ENCODE measurements around the gene SPATA7. TPM values are rescaled to one million over a fixed set of nuclear protein-coding genes. Genes with fewer than 3 reads are reported as not detected.

Gene SPATA7
- total RNA-seq, 1 donor, result 20.0 TPM

DNA sequence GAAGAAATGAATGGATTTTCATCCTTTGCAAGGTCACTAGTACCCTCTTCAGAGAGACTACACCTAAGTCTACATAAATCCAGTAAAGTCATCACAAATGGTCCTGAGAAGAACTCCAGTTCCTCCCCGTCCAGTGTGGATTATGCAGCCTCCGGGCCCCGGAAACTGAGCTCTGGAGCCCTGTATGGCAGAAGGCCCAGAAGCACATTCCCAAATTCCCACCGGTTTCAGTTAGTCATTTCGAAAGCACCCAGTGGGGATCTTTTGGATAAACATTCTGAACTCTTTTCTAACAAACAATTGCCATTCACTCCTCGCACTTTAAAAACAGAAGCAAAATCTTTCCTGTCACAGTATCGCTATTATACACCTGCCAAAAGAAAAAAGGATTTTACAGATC is 40.8 kb downstream of the SPATA7 start:
- peak; percentile 36 for DNase-seq (ENCODE audit: low read depth)
- H3K4me3 ChIP-seq (ENCODE audit: low read depth, low read length), result no peak overlapping the region
- TF ChIP-seq, protein P1, sequence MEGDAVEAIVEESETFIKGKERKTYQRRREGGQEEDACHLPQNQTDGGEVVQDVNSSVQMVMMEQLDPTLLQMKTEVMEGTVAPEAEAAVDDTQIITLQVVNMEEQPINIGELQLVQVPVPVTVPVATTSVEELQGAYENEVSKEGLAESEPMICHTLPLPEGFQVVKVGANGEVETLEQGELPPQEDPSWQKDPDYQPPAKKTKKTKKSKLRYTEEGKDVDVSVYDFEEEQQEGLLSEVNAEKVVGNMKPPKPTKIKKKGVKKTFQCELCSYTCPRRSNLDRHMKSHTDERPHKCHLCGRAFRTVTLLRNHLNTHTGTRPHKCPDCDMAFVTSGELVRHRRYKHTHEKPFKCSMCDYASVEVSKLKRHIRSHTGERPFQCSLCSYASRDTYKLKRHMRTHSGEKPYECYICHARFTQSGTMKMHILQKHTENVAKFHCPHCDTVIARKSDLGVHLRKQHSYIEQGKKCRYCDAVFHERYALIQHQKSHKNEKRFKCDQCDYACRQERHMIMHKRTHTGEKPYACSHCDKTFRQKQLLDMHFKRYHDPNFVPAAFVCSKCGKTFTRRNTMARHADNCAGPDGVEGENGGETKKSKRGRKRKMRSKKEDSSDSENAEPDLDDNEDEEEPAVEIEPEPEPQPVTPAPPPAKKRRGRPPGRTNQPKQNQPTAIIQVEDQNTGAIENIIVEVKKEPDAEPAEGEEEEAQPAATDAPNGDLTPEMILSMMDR (IDR thresholded peaks at IDR 0.05; ENCODE audit: insufficient read depth, low read length), result no peak

DNA sequence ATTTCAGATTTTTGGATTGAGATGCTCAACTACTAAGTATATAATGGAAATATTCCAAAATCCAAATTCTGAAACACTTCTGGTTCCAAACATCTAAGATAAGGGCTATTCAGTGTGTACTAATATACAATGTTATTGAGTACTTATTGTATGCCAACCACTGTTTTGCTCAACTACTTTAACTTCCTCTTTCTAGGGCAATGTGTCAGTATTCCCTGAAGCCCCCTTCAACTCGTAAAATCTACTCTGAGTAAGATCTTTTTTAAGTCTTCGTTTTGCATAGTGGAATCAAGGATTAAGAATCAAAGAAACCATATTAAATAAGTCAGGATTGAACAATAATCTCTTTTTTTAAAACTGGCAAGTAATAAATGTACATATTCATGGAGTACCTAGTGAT is 45.5 kb downstream of the SPATA7 start:
- TF ChIP-seq, protein P1 (IDR thresholded peaks at IDR 0.05; ENCODE audit: insufficient read depth, low read length), result no peak
- H3K4me3 ChIP-seq (ENCODE audit: low read depth, low read length), result no peak overlapping the region
- DNase-seq (ENCODE audit: low read depth), result no peak

DNA sequence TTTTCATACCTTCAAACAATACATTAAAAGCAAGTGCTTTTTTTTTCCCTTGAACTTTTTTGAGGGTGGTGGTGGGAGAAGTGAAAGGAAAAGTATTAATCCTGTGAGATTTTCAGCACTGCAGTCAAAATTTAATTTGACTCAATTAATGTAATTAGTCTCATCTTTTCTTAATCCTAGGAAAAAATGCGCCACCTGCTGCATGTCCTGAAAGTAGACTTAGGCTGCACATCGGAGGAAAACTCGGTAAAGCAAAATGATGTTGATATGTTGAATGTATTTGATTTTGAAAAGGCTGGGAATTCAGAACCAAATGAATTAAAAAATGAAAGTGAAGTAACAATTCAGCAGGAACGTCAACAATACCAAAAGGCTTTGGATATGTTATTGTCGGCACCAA is 52.2 kb downstream of the SPATA7 start:
- H3K4me3 ChIP-seq (ENCODE audit: low read depth, low read length), result no peak overlapping the region
- no peak for DNase-seq (ENCODE audit: low read depth)
- TF ChIP-seq, protein P1 (IDR thresholded peaks at IDR 0.05; ENCODE audit: insufficient read depth, low read length), result peak; percentile 22

DNA sequence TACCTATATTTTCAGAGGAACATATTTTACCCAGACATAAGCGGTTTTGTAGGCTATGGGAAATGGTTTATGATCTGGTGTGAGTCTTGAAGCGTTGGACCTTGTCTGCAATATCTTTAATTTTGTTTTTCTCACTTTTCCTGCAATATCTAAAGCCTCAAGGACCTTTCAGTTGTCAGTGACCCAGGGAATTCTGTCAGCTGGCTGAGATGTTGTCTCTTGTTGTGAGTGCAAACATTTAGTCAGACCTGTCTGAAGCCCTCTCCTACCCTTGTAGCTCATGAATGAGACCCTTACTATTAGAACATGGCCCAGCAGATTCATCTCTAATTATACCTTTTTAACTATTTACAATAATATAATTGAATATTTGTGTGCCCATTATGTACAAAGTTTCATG is 53.6 kb downstream of the SPATA7 start:
- TF ChIP-seq, protein P1 (IDR thresholded peaks at IDR 0.05; ENCODE audit: insufficient read depth, low read length), result no peak
- no peak overlapping the region for H3K4me3 ChIP-seq (ENCODE audit: low read depth, low read length)
- no peak for DNase-seq (ENCODE audit: low read depth)

DNA sequence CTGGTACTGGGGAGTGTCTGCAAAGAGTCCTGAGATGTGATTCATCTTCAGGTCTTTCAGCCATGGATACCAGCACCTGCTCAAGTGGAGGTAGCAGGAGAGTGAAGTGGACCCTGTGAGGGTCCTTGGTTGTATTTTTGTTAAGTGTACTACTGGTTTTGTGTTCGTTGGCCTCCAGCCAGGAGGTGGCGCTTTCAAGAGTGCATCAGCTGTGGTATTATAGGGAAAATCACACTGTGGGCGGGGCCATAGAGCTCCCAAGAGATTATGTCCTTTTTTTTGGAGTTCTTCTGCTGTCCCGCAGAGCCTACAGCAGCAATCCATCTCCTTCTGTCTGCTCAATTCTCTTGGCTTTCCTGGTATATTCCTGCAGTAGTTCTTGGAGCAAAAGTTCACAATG is 66.8 kb downstream of the SPATA7 start:
- DNase-seq (ENCODE audit: low read depth), result no peak

DNA sequence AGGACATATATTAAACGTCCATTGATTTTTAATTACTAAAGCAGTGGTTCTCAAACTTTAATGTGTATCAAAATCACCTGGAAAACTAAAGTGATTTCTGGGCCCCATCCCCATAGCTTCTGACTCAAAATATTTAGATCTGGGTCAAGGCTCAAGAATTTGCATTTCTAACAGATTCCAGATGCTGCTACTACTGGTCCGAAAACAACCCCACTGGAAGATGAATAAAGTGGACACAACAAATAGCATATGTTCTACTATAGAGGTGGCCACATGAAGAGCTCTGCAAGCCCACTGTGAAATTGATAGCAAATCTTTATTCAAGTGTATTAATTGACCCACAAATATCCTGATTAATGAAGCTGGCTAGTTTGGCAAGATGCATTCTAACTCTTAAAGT is 69.4 kb downstream of the SPATA7 start:
- DNase-seq (ENCODE audit: low read depth), result no peak
- TF ChIP-seq, protein P1 (IDR thresholded peaks at IDR 0.05; ENCODE audit: insufficient read depth, low read length), result no peak

More for the DNA sequence above, 66.8 kb downstream of the SPATA7 start:
- H3K4me3 ChIP-seq (ENCODE audit: low read depth, low read length), result no peak overlapping the region
- TF ChIP-seq, protein P1 (IDR thresholded peaks at IDR 0.05; ENCODE audit: insufficient read depth, low read length), result no peak

DNA sequence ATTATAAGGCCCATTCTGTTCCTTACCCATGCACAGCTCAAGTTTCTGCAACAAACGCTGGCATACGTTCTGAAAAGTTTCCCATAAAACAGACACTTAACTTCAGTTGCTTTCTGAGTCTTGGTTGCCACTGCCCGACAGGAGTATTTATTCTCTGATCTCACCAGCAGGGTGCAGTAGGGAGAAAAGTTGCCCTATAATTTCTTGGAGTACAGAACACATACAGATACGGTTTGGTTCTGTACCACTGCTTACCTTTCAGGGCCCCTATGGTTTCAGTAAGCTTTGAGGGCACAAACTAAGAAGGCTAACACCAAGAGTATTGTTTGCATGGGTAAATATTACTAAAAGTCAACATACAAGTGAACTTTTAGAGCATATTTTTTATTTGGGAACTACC is 77.9 kb downstream of the SPATA7 start:
- TF ChIP-seq, protein P1 (IDR thresholded peaks at IDR 0.05; ENCODE audit: insufficient read depth, low read length), result peak; percentile 34
- DNase-seq (ENCODE audit: low read depth), result no peak
- no peak overlapping the region for H3K4me3 ChIP-seq (ENCODE audit: low read depth, low read length)

More for the DNA sequence above, 69.4 kb downstream of the SPATA7 start:
- no peak overlapping the region for H3K4me3 ChIP-seq (ENCODE audit: low read depth, low read length)
